ENCODE data around the gene MSRB3.
"Not testable (repeated sequence)": the region's sequence is repeated elsewhere in the genome, so short reads cannot be mapped to it uniquely, and the experiment has no call there.

Gene MSRB3

GRCh38 chr12:65278576-65279368 is at the start of gene MSRB3:
Gene MSRB3 (plus strand): TSS chr12:65278683. CDS start chr12:65308580, 29,897 bp downstream.
- DNase-seq, result no peak

DNA sequence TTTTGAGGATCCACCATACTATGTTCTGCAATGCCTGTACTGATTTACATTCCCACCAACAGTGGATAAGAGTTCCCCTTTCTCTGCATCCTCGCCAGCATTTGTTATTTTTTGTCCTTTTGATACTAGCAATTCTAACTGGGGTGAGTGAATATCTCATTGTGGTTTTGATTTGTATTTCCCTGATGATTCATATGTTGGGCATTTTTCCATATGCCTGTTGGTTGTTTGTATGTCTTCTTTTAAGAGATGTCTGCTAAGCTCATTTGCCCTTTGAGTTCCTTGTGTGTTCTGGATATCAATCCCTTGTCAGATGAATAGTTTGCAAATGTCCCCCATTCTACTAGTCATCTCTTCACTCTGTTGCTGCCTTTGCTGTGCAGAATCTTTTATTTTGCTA is 49.0 kb upstream of the MSRB3 start:
- no peak for DNase-seq

DNA sequence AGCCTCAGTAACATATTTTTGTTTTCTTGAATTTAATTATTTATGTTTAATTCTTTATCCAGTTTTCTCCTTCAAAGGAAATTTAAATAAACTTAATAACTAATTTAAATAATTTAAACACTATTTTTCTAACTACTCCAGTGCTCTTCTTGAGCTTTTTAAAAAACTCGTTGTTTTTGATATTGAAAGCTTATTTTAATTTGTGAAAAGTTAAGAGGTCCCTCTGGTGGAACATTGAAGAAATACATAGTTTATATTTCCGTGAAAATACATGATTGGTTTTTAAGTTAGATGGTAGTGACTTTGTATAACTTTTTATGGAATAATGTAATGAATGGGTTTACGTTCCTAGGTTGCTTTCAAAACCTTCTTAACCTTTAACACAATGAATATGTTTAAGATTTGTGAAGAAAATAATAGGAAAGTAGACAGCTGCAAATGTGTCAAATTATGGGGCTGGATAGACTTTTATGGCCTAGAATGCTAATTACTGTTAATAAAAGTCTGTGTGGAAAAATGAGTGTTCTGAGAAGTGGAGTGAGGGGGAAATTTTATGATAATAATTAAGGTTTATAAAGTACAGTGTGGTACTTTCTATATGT is 45.9 kb upstream of the MSRB3 start:
- DNase-seq, result no peak

- no peak for DNase-seq
These were observed 41.3 kb upstream of the MSRB3 start for GRCh38 chr12:65237153-65237552.

GRCh38 chr12:65238609-65239008 is 39.9 kb upstream of the MSRB3 start:
- no peak for DNase-seq

- DNase-seq, result no peak
These were observed 29.5 kb upstream of the MSRB3 start for GRCh38 chr12:65248656-65249633.

DNA sequence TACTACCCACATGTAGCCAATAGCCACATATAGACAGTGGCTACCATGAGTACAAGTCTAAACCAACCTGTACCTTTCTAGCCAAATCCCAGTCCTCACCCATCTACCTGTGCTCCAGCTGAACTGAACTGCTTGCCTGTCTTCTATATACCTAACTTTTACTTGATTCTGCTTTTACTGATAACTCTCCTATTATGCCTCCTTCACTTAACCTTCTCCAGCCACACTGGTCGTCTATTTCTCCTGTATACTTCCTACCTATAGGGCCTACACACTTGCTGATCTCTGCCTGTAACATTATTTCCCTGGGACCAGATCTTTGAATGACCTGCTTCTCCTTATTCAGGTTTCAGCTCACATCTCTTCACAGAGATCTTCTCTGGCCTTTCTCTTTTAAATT is 26.0 kb upstream of the MSRB3 start:
- DNase-seq, result no peak

DNA sequence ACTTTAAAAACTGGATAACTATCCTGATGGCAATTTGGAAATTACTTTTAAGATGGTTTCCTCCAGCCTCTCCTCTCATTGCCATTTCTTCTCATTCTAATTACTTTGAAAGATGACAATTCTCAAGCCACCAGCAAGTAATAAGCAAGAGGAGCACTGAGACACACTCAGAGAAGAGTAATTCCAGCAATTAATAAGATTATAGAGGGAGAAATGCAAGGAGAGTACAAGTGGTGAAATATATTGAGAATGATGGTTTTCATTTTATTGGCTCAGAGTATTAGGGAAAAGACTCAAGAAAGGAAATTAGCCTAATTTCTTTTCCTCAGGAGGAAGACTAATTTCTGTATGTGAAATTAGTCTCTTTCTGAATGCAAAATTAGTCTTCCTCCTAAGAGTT is 20.5 kb upstream of the MSRB3 start:
- DNase-seq, result no peak

DNA sequence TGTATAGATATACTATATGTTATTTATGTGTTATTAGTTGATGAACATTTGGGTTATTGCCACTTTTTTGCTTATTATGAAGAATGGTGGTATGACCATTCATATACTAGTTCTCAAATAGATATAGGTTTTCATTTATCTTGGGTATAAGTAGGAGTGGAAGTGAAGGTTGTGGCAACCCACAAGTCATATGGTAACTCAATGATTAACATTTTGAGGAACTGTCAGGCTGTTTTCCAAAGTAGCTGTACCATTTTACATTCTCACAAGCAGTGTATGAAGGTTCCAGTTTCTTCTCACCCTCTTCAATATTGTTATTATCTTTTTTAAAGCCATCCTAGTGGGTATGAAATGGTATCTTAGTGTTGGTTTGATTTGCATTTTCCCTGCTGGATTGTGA is 19.0 kb upstream of the MSRB3 start:
- no peak for DNase-seq

DNA sequence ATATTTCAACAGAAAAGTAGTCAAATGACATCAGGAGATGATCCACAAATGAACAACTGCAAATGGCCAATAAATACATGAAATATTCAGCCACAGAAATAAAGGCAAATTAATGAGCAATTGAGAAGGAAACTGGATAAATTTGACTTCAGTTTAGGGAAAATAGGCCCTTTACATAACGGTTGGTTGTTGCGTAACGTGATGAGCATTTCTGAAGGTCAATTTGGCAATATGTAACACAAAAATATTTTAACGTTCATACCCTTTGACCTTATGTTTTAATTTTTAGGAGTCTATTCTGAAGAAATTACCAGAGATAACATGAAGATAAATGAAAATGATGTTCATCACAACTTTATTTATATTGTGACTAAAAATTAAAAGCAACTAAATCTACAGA is 14.7 kb upstream of the MSRB3 start:
- DNase-seq, result no peak

- DNase-seq, result no peak
These were observed 12.1 kb upstream of the MSRB3 start for GRCh38 chr12:65266408-65266807.

DNA sequence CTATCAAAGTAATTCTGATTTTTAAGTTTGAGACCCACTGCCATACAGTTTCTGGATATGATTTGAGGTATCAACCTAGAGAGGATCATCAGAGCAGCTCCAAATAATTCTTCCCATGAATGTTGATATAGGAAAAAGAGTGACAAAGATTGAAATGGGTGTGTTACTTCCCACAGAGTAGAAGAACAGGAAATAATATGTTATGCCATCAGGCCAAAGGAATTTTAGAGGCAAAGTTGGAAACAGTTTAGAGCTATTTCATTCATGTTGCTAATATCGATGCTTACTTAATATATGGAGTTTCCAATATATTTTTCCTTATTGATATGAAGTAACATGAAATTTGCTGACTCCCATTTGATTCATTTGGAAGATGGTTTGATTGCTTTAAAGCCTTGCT is 8.9 kb upstream of the MSRB3 start:
- DNase-seq, result no peak

DNA sequence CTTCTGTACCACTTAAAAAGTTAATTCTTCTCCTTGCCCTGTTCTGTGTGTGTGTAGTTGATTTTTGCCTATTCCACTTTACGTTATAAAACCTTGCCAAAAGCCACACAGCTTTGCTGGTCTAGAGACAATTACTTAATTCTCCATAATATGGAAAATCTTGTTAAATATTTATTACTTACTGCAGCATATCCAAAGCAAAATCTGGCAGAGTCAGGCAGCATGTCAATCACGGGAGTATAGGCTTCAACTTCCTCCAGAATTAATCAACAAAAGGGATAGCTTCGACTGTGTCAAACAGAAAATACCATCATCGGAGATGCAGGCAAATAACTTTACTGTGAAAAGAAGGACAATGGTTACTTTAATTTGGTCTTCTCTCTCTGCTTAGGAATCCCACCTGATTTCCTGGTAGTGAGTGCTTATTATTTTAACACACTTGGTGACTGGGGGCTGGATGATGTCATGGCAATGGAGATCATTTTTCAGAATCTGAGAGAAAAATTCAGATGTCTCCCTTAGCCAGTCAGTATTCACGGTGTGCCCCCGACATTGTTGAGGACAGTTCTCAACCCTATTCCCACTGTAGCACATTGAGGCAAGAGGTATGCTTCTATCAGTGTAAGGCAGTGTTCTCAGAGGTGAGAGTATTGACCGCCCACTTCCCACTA is 3.7 kb upstream of the MSRB3 start:
- no peak for DNase-seq

GRCh38 chr12:65275627-65276026 is 2.9 kb upstream of the MSRB3 start:
- DNase-seq, result no peak

DNA sequence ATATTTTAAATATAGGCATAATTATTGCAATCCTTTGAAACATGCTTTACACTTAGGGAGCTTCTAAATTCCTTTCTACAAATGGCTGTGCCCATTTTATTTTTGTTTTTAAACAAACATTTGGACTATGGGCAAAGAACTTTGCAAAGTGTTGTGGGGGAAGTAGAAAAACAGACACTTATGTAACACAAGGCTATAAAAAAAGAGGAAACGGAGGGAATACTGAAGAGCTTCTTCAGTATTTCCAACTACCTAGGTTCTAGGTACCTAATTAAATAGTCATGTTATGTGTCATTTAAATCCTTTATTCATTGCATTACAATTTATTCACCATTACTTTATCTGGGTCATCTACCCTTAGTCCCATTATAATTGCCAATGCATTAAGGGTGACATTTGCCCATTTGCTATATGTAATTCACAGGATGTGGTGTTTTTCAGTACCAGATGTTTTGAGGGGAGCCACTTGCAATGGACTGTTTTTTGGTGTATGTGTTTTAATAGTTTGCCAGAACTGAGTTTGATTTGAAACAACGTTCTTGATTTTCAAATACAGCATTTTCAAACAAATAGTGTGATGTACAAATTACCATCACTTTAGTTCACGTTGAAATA is 1.5 kb upstream of the MSRB3 start:
- DNase-seq, result no peak

DNA sequence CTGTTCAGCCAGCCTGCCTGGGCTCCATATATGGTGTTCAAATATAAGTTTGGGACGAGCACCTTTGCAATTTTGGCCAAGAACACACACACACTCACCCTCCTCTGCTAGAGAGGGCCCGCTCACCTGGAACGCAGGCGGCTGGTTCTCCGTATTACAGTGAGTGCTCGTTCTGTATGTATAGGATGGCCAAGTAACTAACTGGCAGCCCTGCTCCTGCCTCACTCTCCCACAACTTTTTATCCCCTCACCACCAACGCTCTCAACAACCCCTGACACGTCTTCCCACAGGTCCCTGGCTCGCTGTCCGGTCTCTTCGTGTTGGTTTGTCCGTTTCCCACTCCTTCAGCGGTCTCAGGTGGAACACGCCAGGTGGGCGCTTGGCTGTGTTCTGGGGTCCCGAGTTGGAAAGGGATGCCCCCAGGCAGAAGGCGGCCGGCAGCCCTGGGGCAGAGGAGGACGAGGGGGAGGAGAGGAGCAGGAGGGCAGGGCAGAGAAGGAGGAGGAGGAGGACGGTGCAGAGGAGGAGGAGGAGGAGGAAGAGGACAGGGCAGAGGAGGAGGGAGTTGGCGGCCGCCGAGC is 398 bp upstream of the MSRB3 start:
- DNase-seq, result no peak

GRCh38 chr12:65279369-65280112 is 1.1 kb downstream of the MSRB3 start:
- no peak for DNase-seq

DNA sequence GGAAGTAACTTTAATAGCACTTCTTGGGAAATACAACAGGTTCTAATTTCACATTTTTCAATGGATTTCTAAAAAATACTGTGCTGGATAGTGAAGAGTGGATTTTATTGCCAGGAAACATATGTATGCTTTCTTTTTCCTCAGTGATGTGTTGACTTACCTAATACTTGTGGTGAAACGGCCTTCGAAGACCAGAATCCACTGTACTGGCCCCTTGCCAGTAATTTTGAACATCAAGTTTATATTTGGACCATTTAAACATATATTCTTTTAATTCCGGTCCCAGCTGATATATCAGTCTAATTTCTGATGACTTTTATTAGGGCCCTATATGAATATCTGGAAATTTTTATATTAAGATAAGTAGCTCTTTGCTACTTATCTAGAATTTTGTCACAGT is 1.8 kb downstream of the MSRB3 start:
- DNase-seq, result no peak

DNA sequence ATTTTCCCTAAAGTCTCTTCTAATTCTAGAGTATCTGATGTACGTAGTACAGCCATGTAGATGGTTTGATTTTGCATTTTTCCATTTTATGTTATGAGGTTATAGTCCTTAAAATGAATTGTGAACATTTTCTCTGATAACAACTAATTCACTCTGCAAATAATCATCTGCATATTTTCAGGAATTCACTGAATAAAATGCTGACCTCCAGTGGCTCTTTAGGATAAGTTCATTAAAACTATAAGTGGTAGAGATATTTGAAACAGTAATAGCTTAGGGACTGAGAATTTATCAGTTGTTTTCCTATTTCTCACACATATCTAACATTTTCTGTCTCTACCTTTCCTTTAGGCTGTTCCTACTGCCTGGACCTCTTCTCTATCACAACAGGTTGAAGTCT is 4.4 kb downstream of the MSRB3 start:
- no peak for DNase-seq

- not testable (repeated sequence) for DNase-seq
These were observed 7.0 kb downstream of the MSRB3 start for GRCh38 chr12:65285532-65285931.

- no peak for DNase-seq
These were observed 8.9 kb downstream of the MSRB3 start for GRCh38 chr12:65287426-65287825.
